Measurements from ENCODE around the gene HUWE1. TPM values are rescaled to one million over a fixed set of nuclear protein-coding genes. Genes with fewer than 3 reads are reported as not detected.

HUWE1 gene
- total RNA-seq, 1 experiment from 2014 or later, result 376 TPM

GRCh38 chrX:53685711-53686110, 808 bp downstream of the HUWE1 start:
- Mint-ChIP-seq H3K36me3 (ENCODE audit: insufficient read depth, unreplicated experiment) (peaks cover 64% of the 10 kb centered on the region), H3K27me3 (ENCODE audit: unreplicated experiment) (no peaks in the 10 kb centered on the region), H3K4me3 (ENCODE audit: low read depth, unreplicated experiment) (peak overlapping the region; percentile 93), H3K27ac (ENCODE audit: unreplicated experiment) (peak overlapping the region; percentile 74), H3K9me3 (ENCODE audit: low read depth, unreplicated experiment) (no peaks in the 10 kb centered on the region), H3K4me1 (ENCODE audit: low read depth, unreplicated experiment) (peaks cover 15% of the 10 kb centered on the region)
- CTCF ChIA-PET, result interaction anchor here (0.7 to 1.5 kb wide), 2 partner anchors 29 to 110 kb away, joined by 3 to 7 read pairs; no protein-coding TSS in a partner anchor
- intact Hi-C loops (cut with micrococcal nuclease; ENCODE audit: unreplicated experiment), result loop anchor here (2.0 kb wide), 2 partner anchors 29 to 147 kb away; no protein-coding TSS in a partner anchor
- DNase-seq, result no peak
- no TSS peak for BruUV-seq (replicated peaks)
- no peak for TF ChIP-seq CTCF (IDR thresholded peaks at IDR 0.05; ENCODE audit: unreplicated experiment)

- peak overlapping the region; percentile 99 for H3K27ac Mint-ChIP-seq (ENCODE audit: unreplicated experiment)
- no peak for TF ChIP-seq CTCF (IDR thresholded peaks at IDR 0.05; ENCODE audit: unreplicated experiment)
- no peaks in the 10 kb centered on the region for H3K27me3 Mint-ChIP-seq (ENCODE audit: unreplicated experiment)
- CTCF ChIA-PET, result interaction anchor here (0.8 to 1.2 kb wide), 2 partner anchors 30 to 38 kb away, joined by 5 to 11 read pairs; no protein-coding TSS in a partner anchor
- no peak for DNase-seq
- H3K4me1 Mint-ChIP-seq (ENCODE audit: low read depth, unreplicated experiment), result peaks cover 15% of the 10 kb centered on the region
- no peaks in the 10 kb centered on the region for H3K9me3 Mint-ChIP-seq (ENCODE audit: low read depth, unreplicated experiment)
- BruUV-seq (replicated peaks), result no TSS peak
- H3K36me3 Mint-ChIP-seq (ENCODE audit: insufficient read depth, unreplicated experiment), result peaks cover 73% of the 10 kb centered on the region
- intact Hi-C loops (cut with micrococcal nuclease; ENCODE audit: unreplicated experiment), result loop anchor here (1.0 to 2.0 kb wide), 3 partner anchors 30 to 148 kb away; no protein-coding TSS in a partner anchor
- peak overlapping the region; percentile 93 for H3K4me3 Mint-ChIP-seq (ENCODE audit: low read depth, unreplicated experiment)
Observed at GRCh38 chrX:53684415-53685192, 1.9 kb downstream of the HUWE1 start.

GRCh38 chrX:53683556-53684414, 2.7 kb downstream of the HUWE1 start:
- TSS peak; percentile 92 for BruUV-seq (replicated peaks)
- Mint-ChIP-seq H3K27ac (ENCODE audit: unreplicated experiment) (peak overlapping the region; percentile 99), H3K9me3 (ENCODE audit: low read depth, unreplicated experiment) (no peaks in the 10 kb centered on the region), H3K4me3 (ENCODE audit: low read depth, unreplicated experiment) (peak overlapping the region; percentile 93), H3K36me3 (ENCODE audit: insufficient read depth, unreplicated experiment) (peaks cover 81% of the 10 kb centered on the region), H3K27me3 (ENCODE audit: unreplicated experiment) (no peaks in the 10 kb centered on the region), H3K4me1 (ENCODE audit: low read depth, unreplicated experiment) (peaks cover 20% of the 10 kb centered on the region)
- intact Hi-C loops (cut with micrococcal nuclease; ENCODE audit: unreplicated experiment), result loop anchor here (1.0 to 2.0 kb wide), 3 partner anchors 31 to 149 kb away; no protein-coding TSS in a partner anchor
- peak; percentile 92 for DNase-seq
- CTCF ChIA-PET, result interaction anchor here (0.8 to 1.4 kb wide), 4 partner anchors 15 to 39 kb away, joined by 3 to 11 read pairs (median 4); no protein-coding TSS in a partner anchor
- no peak for TF ChIP-seq CTCF (IDR thresholded peaks at IDR 0.05; ENCODE audit: unreplicated experiment)

- no peaks in the 10 kb centered on the region for H3K27me3 Mint-ChIP-seq (ENCODE audit: unreplicated experiment)
- no TSS peak for BruUV-seq (replicated peaks)
- peaks cover 23% of the 10 kb centered on the region for H3K4me1 Mint-ChIP-seq (ENCODE audit: low read depth, unreplicated experiment)
- no peak for TF ChIP-seq CTCF (IDR thresholded peaks at IDR 0.05; ENCODE audit: unreplicated experiment)
- H3K36me3 Mint-ChIP-seq (ENCODE audit: insufficient read depth, unreplicated experiment), result peaks cover 89% of the 10 kb centered on the region
- H3K27ac Mint-ChIP-seq (ENCODE audit: unreplicated experiment), result peak overlapping the region; percentile 99
- peak; percentile 43 for DNase-seq
- CTCF ChIA-PET, result interaction anchor here (0.9 to 1.4 kb wide), 3 partner anchors 14 to 261 kb away, joined by 3 read pairs; partner anchors contain the start of genes RIBC1 and SMC1A
- no peaks in the 10 kb centered on the region for H3K9me3 Mint-ChIP-seq (ENCODE audit: low read depth, unreplicated experiment)
- intact Hi-C loops (cut with micrococcal nuclease; ENCODE audit: unreplicated experiment), result no loop called here
- H3K4me3 Mint-ChIP-seq (ENCODE audit: low read depth, unreplicated experiment), result peak overlapping the region; percentile 93
Observed at GRCh38 chrX:53682885-53683555, 3.5 kb downstream of the HUWE1 start.

Measured in Calu3 (cell line).